ENCODE results near the gene DACT3. TPM values are rescaled to one million over a fixed set of nuclear protein-coding genes. Genes with fewer than 3 reads are reported as not detected.

The DACT3 gene
- total and polyA plus RNA-seq, 2 experiments from 2014 or later = 0.78 to 2.6 TPM

DNA sequence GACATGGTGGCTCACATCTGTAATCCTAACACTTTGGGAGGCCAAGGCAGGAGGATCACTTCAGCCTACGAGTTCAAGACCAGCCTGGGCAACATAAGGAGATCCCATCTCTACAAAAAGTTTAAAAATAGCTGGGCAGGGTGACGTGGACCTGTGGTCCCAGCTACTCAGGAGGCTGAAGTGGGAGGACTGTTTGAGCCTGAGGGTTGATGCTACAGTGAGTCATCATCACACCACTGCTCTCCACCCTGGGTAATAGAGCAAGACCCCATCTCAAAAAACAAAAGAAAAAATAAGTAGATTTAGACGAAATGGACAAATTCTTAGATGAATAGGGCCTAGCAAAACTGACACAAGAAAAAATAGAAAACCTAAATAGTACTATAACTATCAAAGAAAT, 14.6 kb downstream of the DACT3 start:
- Mint-ChIP-seq H3K27ac (no peak overlapping the region), H3K27me3 (ENCODE audit: insufficient read depth, low read depth, poor library complexity) (peaks cover 46% of the 10 kb centered on the region), H3K4me1 (peaks cover 7% of the 10 kb centered on the region), H3K36me3 (ENCODE audit: low read depth) (peaks cover 7% of the 10 kb centered on the region; the same call in 1 of the 3 replicates), H3K4me3 (no peak overlapping the region), H3K9me3 (peaks cover 15% of the 10 kb centered on the region)
- H2AFZ ChIP-seq = no peak overlapping the region
- no peaks in the 10 kb centered on the region for H3K79me2 ChIP-seq (replicated peaks; ENCODE audit: insufficient read depth)
- peaks cover 87% of the 10 kb centered on the region for H3K27me3 ChIP-seq (ENCODE audit: insufficient read depth)
- TF ChIP-seq EZH2 (IDR thresholded peaks at IDR 0.05; ENCODE audit: low read depth, unreplicated experiment) (no peak), JUNB (IDR thresholded peaks at IDR 0.05; ENCODE audit: unreplicated experiment) (no peak), ZNF114 (CRISPR knock-in tag; IDR thresholded peaks at IDR 0.05) (no peak), ZNF331 (CRISPR knock-in tag; IDR thresholded peaks at IDR 0.05; ENCODE audit: low read depth) (no peak), POLR2AphosphoS5 (IDR thresholded peaks at IDR 0.05; ENCODE audit: low read depth) (no peak), NANOG (IDR thresholded peaks at IDR 0.05; ENCODE audit: borderline replicate concordance) (no peak)
- TF ChIP-seq, protein P1, sequence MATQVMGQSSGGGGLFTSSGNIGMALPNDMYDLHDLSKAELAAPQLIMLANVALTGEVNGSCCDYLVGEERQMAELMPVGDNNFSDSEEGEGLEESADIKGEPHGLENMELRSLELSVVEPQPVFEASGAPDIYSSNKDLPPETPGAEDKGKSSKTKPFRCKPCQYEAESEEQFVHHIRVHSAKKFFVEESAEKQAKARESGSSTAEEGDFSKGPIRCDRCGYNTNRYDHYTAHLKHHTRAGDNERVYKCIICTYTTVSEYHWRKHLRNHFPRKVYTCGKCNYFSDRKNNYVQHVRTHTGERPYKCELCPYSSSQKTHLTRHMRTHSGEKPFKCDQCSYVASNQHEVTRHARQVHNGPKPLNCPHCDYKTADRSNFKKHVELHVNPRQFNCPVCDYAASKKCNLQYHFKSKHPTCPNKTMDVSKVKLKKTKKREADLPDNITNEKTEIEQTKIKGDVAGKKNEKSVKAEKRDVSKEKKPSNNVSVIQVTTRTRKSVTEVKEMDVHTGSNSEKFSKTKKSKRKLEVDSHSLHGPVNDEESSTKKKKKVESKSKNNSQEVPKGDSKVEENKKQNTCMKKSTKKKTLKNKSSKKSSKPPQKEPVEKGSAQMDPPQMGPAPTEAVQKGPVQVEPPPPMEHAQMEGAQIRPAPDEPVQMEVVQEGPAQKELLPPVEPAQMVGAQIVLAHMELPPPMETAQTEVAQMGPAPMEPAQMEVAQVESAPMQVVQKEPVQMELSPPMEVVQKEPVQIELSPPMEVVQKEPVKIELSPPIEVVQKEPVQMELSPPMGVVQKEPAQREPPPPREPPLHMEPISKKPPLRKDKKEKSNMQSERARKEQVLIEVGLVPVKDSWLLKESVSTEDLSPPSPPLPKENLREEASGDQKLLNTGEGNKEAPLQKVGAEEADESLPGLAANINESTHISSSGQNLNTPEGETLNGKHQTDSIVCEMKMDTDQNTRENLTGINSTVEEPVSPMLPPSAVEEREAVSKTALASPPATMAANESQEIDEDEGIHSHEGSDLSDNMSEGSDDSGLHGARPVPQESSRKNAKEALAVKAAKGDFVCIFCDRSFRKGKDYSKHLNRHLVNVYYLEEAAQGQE (IDR thresholded peaks at IDR 0.05; ENCODE audit: unreplicated experiment) = no peak
- TF ChIP-seq, protein P2, sequence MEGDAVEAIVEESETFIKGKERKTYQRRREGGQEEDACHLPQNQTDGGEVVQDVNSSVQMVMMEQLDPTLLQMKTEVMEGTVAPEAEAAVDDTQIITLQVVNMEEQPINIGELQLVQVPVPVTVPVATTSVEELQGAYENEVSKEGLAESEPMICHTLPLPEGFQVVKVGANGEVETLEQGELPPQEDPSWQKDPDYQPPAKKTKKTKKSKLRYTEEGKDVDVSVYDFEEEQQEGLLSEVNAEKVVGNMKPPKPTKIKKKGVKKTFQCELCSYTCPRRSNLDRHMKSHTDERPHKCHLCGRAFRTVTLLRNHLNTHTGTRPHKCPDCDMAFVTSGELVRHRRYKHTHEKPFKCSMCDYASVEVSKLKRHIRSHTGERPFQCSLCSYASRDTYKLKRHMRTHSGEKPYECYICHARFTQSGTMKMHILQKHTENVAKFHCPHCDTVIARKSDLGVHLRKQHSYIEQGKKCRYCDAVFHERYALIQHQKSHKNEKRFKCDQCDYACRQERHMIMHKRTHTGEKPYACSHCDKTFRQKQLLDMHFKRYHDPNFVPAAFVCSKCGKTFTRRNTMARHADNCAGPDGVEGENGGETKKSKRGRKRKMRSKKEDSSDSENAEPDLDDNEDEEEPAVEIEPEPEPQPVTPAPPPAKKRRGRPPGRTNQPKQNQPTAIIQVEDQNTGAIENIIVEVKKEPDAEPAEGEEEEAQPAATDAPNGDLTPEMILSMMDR (conservative IDR thresholded peaks at IDR 0.05; ENCODE audit: low read depth in 2 of 2) = no peak
- DNase-seq (ENCODE audit: low spot score) (no peak), ATAC-seq (no peak)
- H3K27ac ChIP-seq (ENCODE audit: low read depth) = no peak overlapping the region
- no peaks in the 10 kb centered on the region for H3K36me3 ChIP-seq (ENCODE audit: insufficient read depth)
- no peak overlapping the region for H3K4me2 ChIP-seq
- no peaks in the 10 kb centered on the region for H3K9me2 ChIP-seq (ENCODE audit: insufficient read depth)
- H3K4me3 ChIP-seq = no peak overlapping the region
- no peaks in the 10 kb centered on the region for H4K20me1 ChIP-seq (replicated peaks; ENCODE audit: insufficient read depth)
- H3K4me1 ChIP-seq (ENCODE audit: insufficient read depth) = no peaks in the 10 kb centered on the region
- no peaks in the 10 kb centered on the region for H3F3A ChIP-seq (replicated peaks; ENCODE audit: low read depth)

DNA sequence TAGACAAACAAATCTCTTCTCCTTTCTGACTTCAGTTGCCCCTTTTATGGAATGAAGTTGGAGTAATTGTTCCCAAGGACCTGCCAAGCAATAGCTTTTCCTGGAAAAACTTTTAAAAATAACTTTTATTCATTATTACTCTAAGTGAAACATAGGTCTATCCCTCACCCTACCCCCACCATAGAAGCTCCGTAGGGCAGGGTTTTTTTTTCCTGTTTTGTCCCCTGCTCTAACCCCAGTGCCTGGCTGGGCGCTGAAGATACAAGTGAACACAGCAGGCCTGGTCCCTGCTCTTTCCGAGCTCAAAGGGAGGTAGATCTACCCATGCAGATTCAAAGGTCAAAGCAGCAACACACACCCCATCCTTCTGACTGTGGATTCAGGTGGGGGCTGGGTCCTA, 16.3 kb downstream of the DACT3 start:
- H3K27ac Mint-ChIP-seq = no peak overlapping the region
- no peak for DNase-seq (ENCODE audit: low spot score)
- no peak overlapping the region for H2AFZ ChIP-seq
- H3F3A ChIP-seq (replicated peaks; ENCODE audit: low read depth) = 0 out of 2 replicates have a peak, but pooled peaks cover 3% of the 10 kb centered on the region
- peaks cover 8% of the 10 kb centered on the region; the same call in 1 of the 2 replicates for H3K4me1 ChIP-seq (ENCODE audit: insufficient read depth)
- peaks cover 87% of the 10 kb centered on the region for H3K27me3 ChIP-seq (ENCODE audit: insufficient read depth)
- H3K79me2 ChIP-seq (replicated peaks; ENCODE audit: insufficient read depth) = no peaks in the 10 kb centered on the region
- no peaks in the 10 kb centered on the region for H3K36me3 ChIP-seq (ENCODE audit: insufficient read depth)
- H3K27me3 Mint-ChIP-seq (ENCODE audit: insufficient read depth, low read depth, poor library complexity) = peaks cover 44% of the 10 kb centered on the region
- peaks cover 7% of the 10 kb centered on the region for H3K9me3 Mint-ChIP-seq
- H4K20me1 ChIP-seq (replicated peaks; ENCODE audit: insufficient read depth) = no peaks in the 10 kb centered on the region
- peaks cover 3% of the 10 kb centered on the region; the same call in 1 of the 3 replicates for H3K36me3 Mint-ChIP-seq (ENCODE audit: low read depth)
- H3K9me2 ChIP-seq (ENCODE audit: insufficient read depth) = no peaks in the 10 kb centered on the region
- ATAC-seq = peak; percentile 15
- no peak overlapping the region for H3K27ac ChIP-seq (ENCODE audit: low read depth)
- H3K4me3 Mint-ChIP-seq = no peak overlapping the region
- no peak overlapping the region for H3K4me2 ChIP-seq
- no peak overlapping the region for H3K4me3 ChIP-seq
- peaks cover 7% of the 10 kb centered on the region for H3K4me1 Mint-ChIP-seq
- no peak for TF ChIP-seq ZNF331 (CRISPR knock-in tag; IDR thresholded peaks at IDR 0.05; ENCODE audit: low read depth)
- no peak for TF ChIP-seq CREB1 (CRISPR knock-in tag; IDR thresholded peaks at IDR 0.05; ENCODE audit: low read depth)
- TF ChIP-seq STAT1 (IDR thresholded peaks at IDR 0.05; ENCODE audit: unreplicated experiment) = no peak
- TF ChIP-seq ZNF114 (CRISPR knock-in tag; IDR thresholded peaks at IDR 0.05) = no peak
- TF ChIP-seq, protein P2 (conservative IDR thresholded peaks at IDR 0.05; ENCODE audit: low read depth in 2 of 2) = no peak
- no peak for TF ChIP-seq POLR2AphosphoS5 (IDR thresholded peaks at IDR 0.05; ENCODE audit: low read depth)
- no peak for TF ChIP-seq EZH2 (IDR thresholded peaks at IDR 0.05; ENCODE audit: low read depth, unreplicated experiment)
- TF ChIP-seq, protein P1 (IDR thresholded peaks at IDR 0.05; ENCODE audit: unreplicated experiment) = no peak
- no peak for TF ChIP-seq NANOG (IDR thresholded peaks at IDR 0.05; ENCODE audit: borderline replicate concordance)
- TF ChIP-seq, protein P3, sequence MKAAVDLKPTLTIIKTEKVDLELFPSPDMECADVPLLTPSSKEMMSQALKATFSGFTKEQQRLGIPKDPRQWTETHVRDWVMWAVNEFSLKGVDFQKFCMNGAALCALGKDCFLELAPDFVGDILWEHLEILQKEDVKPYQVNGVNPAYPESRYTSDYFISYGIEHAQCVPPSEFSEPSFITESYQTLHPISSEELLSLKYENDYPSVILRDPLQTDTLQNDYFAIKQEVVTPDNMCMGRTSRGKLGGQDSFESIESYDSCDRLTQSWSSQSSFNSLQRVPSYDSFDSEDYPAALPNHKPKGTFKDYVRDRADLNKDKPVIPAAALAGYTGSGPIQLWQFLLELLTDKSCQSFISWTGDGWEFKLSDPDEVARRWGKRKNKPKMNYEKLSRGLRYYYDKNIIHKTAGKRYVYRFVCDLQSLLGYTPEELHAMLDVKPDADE (IDR thresholded peaks at IDR 0.05) = no peak

Measured in GM23338 (cell line).